Ammon's horn (tissue), 1 donor: Measurements from ENCODE around the gene FOSL1.

ENCODE experiments used
- DNase-seq: peaks from one replicate; pipeline ENCODE4 v3.0.0-alpha.2; 2016; ENCODE audit warnings: low spot score

The FOSL1 gene

DNA sequence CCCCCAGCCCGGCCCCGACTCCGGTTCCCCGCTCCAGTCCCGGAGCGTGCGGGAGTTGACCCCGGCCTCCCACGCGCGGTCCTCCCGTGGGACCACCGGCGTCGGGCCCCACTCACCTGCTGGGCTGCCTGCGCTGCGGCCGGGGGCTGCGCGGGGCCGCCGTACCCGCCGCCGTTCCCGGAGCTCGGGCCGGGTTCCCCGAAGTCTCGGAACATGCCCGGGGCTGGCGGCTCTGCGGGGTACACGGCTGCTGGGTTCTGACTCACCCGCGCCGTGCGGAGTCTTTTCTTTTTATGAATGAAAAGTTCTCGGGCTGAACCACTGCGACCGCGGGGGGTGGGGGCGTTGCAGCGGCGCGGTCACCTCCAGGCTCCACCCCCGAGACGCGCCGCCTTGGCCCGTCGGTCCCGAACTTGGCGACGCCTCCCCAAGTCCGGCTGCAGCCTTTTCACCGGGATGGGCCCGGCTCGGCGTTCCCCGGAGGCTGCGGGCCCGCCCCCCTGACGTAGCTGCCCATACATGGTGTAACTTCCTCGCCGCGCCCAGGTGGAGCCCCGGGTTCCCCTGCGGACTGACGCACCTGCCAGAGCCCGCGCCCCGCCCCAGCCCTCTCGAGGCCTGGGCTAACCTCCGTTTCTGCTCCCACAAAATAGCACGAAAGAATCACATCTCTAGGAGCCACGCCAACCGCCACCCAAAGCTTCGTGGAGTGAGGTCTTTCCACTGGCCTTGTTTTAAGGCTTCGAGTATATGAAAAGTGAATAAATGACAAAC is at the start of gene FOSL1:
TSS of gene FOSL1 (minus strand) at position 264 of the 774 bp plus-strand sequence. CDS start at position 215, 49 bp downstream.
- DNase-seq: peak; percentile 73

GRCh38 chr11:65947603-65948125 is 47.5 kb upstream of the FOSL1 start:
- no peak for DNase-seq

- DNase-seq: no peak
These were observed 46.9 kb upstream of the FOSL1 start for GRCh38 chr11:65947133-65947532.

GRCh38 chr11:65946655-65947054 is 46.5 kb upstream of the FOSL1 start:
- DNase-seq: no peak

GRCh38 chr11:65945941-65946558 is 45.9 kb upstream of the FOSL1 start:
- DNase-seq: no peak

- DNase-seq: no peak
These were observed 45.3 kb upstream of the FOSL1 start, which contains the start of gene TSGA10IP for GRCh38 chr11:65945430-65945911. Gene TSGA10IP, plus strand, starts transcription at chr11:65945480. Its CDS starts 196 bp downstream, at chr11:65945676.

- DNase-seq: no peak
These were observed 44.6 kb upstream of the FOSL1 start for GRCh38 chr11:65944767-65945166.

- no peak for DNase-seq
These were observed 44.0 kb upstream of the FOSL1 start for GRCh38 chr11:65944191-65944590.

GRCh38 chr11:65942531-65942930 is 42.3 kb upstream of the FOSL1 start:
- no peak for DNase-seq

GRCh38 chr11:65941720-65942310 is 41.6 kb upstream of the FOSL1 start:
- no peak for DNase-seq

- no peak for DNase-seq
These were observed 37.6 kb upstream of the FOSL1 start for GRCh38 chr11:65937766-65938165.

GRCh38 chr11:65934014-65934413 is 33.8 kb upstream of the FOSL1 start:
- no peak for DNase-seq

GRCh38 chr11:65932558-65932919 is 32.4 kb upstream of the FOSL1 start:
- no peak for DNase-seq

DNA sequence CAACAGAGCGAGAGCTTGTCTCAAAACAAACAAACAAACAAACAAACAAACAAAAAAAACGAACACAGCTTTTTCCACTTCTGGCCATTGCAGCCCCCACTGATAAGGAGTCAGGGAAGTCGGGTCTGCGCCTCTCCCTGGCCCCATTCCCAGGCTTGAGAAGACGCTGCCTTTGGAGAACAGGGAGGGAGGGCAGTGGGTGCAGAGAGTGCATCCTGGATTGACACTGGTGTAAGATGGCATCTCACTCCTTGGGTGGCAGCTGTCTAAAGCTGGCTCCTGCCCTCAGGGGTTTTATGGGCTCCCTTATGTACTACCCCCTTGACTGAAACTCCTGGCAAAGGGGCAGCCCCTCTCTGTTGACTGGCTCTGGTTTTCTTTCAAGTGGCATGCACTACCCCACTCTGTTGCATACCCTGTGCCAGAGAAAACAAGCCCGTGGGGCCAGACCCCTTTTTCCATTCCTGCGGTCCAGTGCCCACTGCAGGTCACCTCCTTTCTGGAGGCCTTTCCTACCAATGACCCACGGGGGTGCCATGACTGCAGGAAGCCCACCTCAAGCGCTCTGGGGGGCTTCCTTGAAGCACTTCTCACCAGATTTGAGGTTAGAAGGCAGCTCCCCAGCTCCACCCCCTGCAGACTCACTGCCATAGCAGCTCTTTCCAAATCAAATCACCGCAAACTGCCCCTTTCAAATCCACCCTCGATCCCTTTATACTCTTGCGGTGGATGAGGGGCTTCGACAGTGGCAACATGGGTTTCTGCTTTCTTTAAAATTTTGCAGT is 31.8 kb upstream of the FOSL1 start:
- no peak for DNase-seq

DNA sequence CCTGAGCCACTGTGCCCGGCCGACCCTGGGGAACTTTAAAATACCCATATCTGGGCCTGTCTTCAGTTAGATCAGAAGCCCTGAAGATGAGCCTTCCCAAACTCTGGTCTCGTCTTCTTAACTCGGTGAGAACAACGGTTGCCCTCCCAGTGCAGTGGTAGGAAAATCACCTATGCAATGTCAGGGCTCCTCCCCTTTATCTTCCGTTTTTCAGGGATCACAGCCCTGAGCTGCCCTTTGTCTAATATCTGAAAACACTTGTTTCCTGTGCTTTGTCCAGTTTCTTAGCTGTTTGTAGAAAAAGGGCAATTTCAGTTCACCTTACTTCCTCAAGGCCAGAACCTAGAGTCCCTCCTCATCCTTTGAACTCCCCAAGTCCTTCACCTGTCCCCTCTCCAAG is 28.5 kb upstream of the FOSL1 start:
- no peak for DNase-seq

DNA sequence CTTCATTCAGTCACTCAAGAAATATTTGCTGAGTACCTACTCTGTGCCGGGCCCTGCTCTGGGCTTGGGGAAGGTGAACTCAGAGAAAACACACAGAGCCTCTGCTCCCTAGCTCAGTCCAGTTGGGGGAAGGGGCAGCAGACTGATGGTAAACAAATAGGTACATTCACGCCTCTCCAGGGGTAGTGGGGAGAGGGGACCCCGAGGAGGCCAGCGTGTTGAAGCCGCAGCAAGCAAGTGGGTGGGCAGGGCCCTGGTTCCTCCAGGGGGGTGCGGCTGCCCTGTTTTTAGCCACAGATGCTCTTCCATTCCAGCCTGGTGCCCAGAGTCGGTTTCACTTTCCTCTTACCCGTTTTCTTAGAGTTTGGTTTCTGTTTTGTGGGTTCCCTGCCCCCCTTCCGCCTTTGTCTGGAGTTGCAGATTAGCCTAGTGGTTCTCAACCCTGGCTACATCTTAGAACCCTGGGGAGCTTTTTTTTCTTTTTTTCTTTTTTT is 27.8 kb upstream of the FOSL1 start:
- DNase-seq: peak; percentile 40

DNA sequence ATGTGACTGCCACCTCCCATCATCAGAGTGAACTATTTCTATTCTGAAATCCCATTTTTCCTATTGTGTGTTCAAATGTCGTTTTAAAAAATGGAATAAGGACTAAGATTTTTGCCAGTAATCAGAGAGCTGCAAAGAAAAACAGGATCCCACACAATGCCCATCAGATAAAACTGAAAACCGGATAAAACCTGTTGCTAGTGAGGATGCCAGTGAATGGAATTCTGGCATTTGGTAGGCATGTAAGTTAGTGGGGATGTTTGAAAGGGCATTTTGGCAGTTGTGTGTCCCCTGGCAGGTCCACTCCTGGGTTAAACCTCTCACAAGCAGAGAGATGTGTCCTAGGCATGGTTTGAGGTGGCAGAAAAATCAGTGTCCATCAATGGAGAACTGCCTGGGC is 25.2 kb upstream of the FOSL1 start:
- DNase-seq: no peak

GRCh38 chr11:65922565-65922964 is 22.4 kb upstream of the FOSL1 start:
- no peak for DNase-seq

- DNase-seq: no peak
These were observed 21.7 kb upstream of the FOSL1 start for GRCh38 chr11:65921876-65922275.

DNA sequence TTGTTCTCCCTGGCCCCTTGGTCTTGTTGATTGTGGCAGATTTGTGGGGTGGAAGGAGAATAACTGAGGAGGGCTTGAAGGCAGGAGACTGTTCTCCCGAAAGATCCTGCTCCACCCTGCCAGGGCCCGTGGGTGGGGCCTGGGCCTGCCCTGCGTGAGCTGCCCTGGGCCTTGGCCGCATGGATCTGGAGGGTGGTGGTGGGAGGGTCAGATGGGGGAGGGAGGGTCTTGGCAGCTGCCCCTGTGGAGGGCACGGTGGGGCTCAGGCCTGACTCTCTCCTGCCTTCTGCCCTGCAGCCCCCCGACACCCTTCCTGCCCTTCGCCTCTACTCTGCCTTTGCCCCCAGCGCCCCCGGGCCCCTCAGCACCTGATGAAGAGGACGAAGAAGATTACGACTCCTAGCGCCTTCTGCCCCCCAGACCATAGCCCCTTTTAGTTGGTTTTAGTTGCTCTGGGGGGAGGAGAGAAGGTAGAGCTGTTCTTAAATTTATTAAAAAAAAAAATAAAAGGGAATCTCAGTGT is 20.9 kb upstream of the FOSL1 start:
- no peak for DNase-seq

GRCh38 chr11:65920372-65920802 is 20.2 kb upstream of the FOSL1 start:
- no peak for DNase-seq
